ENCODE data around the gene PON1. TPM values are rescaled to one million over a fixed set of nuclear protein-coding genes. Genes with fewer than 3 reads are reported as not detected.

The PON1 gene
- total RNA-seq, 2 experiments from 2014 or later, result not detected

- ChIA-PET POLR2A (no interaction called here), CTCF (interaction anchor here (0.9 kb wide), 1 partner anchor 11 kb away, joined by 3 read pairs; no protein-coding TSS in a partner anchor)
- Mint-ChIP-seq H3K4me3 (no peak overlapping the region), H3K9me3 (no peaks in the 10 kb centered on the region), H3K36me3 (ENCODE audit: low read depth) (no peaks in the 10 kb centered on the region), H3K27ac (no peak overlapping the region), H3K27me3 (no peaks in the 10 kb centered on the region), H3K4me1 (ENCODE audit: low read depth) (no peaks in the 10 kb centered on the region)
- H3K27me3 ChIP-seq (ENCODE audit: control insufficient read depth in 1 of 2, insufficient read depth in 2 of 2, low read length in 2 of 2), result no peaks in the 10 kb centered on the region
- ATAC-seq (ENCODE audit: poor library complexity) (no peak), DNase-seq (no peak)
- TF ChIP-seq, protein P1, sequence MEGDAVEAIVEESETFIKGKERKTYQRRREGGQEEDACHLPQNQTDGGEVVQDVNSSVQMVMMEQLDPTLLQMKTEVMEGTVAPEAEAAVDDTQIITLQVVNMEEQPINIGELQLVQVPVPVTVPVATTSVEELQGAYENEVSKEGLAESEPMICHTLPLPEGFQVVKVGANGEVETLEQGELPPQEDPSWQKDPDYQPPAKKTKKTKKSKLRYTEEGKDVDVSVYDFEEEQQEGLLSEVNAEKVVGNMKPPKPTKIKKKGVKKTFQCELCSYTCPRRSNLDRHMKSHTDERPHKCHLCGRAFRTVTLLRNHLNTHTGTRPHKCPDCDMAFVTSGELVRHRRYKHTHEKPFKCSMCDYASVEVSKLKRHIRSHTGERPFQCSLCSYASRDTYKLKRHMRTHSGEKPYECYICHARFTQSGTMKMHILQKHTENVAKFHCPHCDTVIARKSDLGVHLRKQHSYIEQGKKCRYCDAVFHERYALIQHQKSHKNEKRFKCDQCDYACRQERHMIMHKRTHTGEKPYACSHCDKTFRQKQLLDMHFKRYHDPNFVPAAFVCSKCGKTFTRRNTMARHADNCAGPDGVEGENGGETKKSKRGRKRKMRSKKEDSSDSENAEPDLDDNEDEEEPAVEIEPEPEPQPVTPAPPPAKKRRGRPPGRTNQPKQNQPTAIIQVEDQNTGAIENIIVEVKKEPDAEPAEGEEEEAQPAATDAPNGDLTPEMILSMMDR (IDR thresholded peaks at IDR 0.05), result no peak
- H3K36me3 ChIP-seq (ENCODE audit: insufficient read depth, low read length), result no peaks in the 10 kb centered on the region
- H3K4me1 ChIP-seq (ENCODE audit: insufficient read depth, low read length), result no peaks in the 10 kb centered on the region
- H3K27ac ChIP-seq (ENCODE audit: low read depth in 1 of 2, low read length in 2 of 2), result no peak overlapping the region
- intact Hi-C loops (cut with DNase I, micrococcal nuclease), result no loop called here
- H3K9me3 ChIP-seq (ENCODE audit: control insufficient read depth in 1 of 2, insufficient read depth in 1 of 2, low read length in 2 of 2), result no peaks in the 10 kb centered on the region
- no peak overlapping the region for H3K4me3 ChIP-seq (ENCODE audit: low read length)
Measured at GRCh38 chr7:95250571-95250970, 73.8 kb downstream of the PON1 start.

Other genes starting within 250 kb of the PON1 start
- gene PON3, start 71.8 kb upstream of the PON1 start, total RNA-seq, result not detected
- 1 to 10 TPM; 5.4 to 6.7 TPM for gene PON2, start 110.5 kb upstream of the PON1 start, total RNA-seq
- gene ASB4, start 161.4 kb upstream of the PON1 start, total RNA-seq, result not detected

All from CD4-positive, alpha-beta T cell (primary cell).